GM23338 (cell line): ENCODE measurements around the gene RGPD8. TPM values are rescaled to one million over a fixed set of nuclear protein-coding genes. Genes with fewer than 3 reads are reported as not detected.

Experiments used
- ATAC-seq: fragments of 200-7000 bp; cut with Tn5 transposase; 3 replicates; pipeline ENCODE4 v1.9.1; 2020
- DNase-seq: peaks from one replicate; pipeline ENCODE4 v3.0.0-alpha.2; 2015; ENCODE audit warnings: low spot score
- H2AFZ ChIP-seq: fragments of 200-600 bp; sonication (generic); 2 replicates; pipeline ENCODE4 v1.8.0; 2016; ENCODE audit warnings: antibody characterized with exemption, mild to moderate bottlenecking, moderate library complexity
- H3F3A ChIP-seq: fragments of 200-600 bp; sonication (generic); replicated peaks from 2 replicates; pipeline ENCODE4 v1.8.0; 2017; ENCODE audit warnings: antibody characterized with exemption, mixed run types, low read depth
- H3K27ac ChIP-seq: fragments of 200-600 bp; sonication (generic); 2 replicates; pipeline ENCODE4 v1.6.1; 2016; ENCODE audit warnings: low read depth
- H3K27me3 ChIP-seq: fragments of 200-600 bp; sonication (generic); 2 replicates; pipeline ENCODE4 v1.8.0; 2016; ENCODE audit warnings: mild to moderate bottlenecking, mixed run types, moderate library complexity; ENCODE audit not compliant: insufficient read depth
- H3K36me3 ChIP-seq: fragments of 200-600 bp; sonication (generic); 2 replicates; pipeline ENCODE4 v1.8.0; 2016; ENCODE audit warnings: mild to moderate bottlenecking; ENCODE audit not compliant: insufficient read depth
- H3K4me1 ChIP-seq: fragments of 200-600 bp; sonication (generic); 2 replicates; pipeline ENCODE4 v1.8.0; 2016; ENCODE audit warnings: mild to moderate bottlenecking, moderate library complexity; ENCODE audit not compliant: insufficient read depth
- H3K4me2 ChIP-seq: fragments of 200-600 bp; sonication (generic); 2 replicates; pipeline ENCODE4 v1.7.1; 2017; ENCODE audit warnings: mixed run types
- H3K4me3 ChIP-seq: fragments of 200-600 bp; sonication (generic); 2 replicates; pipeline ENCODE4 v1.6.1; 2016; ENCODE audit warnings: mixed run types
- H3K79me2 ChIP-seq: fragments of 200-600 bp; sonication (generic); replicated peaks from 2 replicates; pipeline ENCODE4 v1.8.0; 2017; ENCODE audit warnings: mild to moderate bottlenecking; ENCODE audit not compliant: insufficient read depth
- H3K9me2 ChIP-seq: fragments of 200-600 bp; sonication (generic); 2 replicates; pipeline ENCODE4 v1.8.0; 2017; ENCODE audit not compliant: insufficient read depth
- H4K20me1 ChIP-seq: fragments of 200-600 bp; sonication (generic); replicated peaks from 2 replicates; pipeline ENCODE4 v1.8.0; 2017; ENCODE audit warnings: mild to moderate bottlenecking; ENCODE audit not compliant: insufficient read depth
- H3K27ac Mint-ChIP-seq: 2 replicates; pipeline ENCODE4 v1.8.0; 2020; ENCODE audit warnings: inconsistent platforms, mild to moderate bottlenecking, moderate library complexity, mixed read lengths
- H3K27me3 Mint-ChIP-seq: 3 replicates; pipeline ENCODE4 v1.8.0; 2022; ENCODE audit warnings: low read depth, mild to moderate bottlenecking, moderate library complexity, mixed read lengths, inconsistent platforms; ENCODE audit not compliant: insufficient read depth, poor library complexity
- H3K36me3 Mint-ChIP-seq: 3 replicates; pipeline ENCODE4 v1.8.0; 2021; ENCODE audit warnings: low read depth, mild to moderate bottlenecking, inconsistent platforms, moderate library complexity, mixed read lengths
- H3K4me1 Mint-ChIP-seq: 3 replicates; pipeline ENCODE4 v1.8.0; 2020; ENCODE audit warnings: mild to moderate bottlenecking, inconsistent platforms, mixed read lengths
- H3K4me3 Mint-ChIP-seq: 3 replicates; pipeline ENCODE4 v1.8.0; 2021; ENCODE audit warnings: moderate library complexity, mild to moderate bottlenecking, inconsistent platforms, mixed read lengths
- H3K9me3 Mint-ChIP-seq: 3 replicates; pipeline ENCODE4 v1.8.0; 2020; ENCODE audit warnings: moderate library complexity, mild to moderate bottlenecking, inconsistent platforms, mixed read lengths
- CREB1 ChIP-seq: fragments of 250-450 bp; sonication (Bioruptor Pico); IDR thresholded peaks from 2 replicates; pipeline ENCODE4 v1.5.0; 2020; ENCODE audit warnings: low read depth, mild to moderate bottlenecking, moderate library complexity
- EZH2 ChIP-seq: fragments of 200-600 bp; sonication (generic); IDR thresholded peaks from one replicate; pipeline ENCODE4 v1.8.0; 2017; ENCODE audit warnings: antibody characterized with exemption, mild to moderate bottlenecking, low read depth; ENCODE audit not compliant: unreplicated experiment
- EZH2phosphoT487 ChIP-seq: fragments of 200-600 bp; sonication (generic); IDR thresholded peaks from one replicate; pipeline ENCODE4 v1.8.1; 2018; ENCODE audit warnings: antibody characterized with exemption; ENCODE audit not compliant: unreplicated experiment
- NANOG ChIP-seq: IDR thresholded peaks from 2 replicates; pipeline ENCODE4 v1.6.1; 2016; ENCODE audit warnings: antibody characterized with exemption, borderline replicate concordance
- STAT1 ChIP-seq: IDR thresholded peaks from one replicate; pipeline ENCODE4 v1.6.1; 2016; ENCODE audit warnings: antibody characterized with exemption; ENCODE audit not compliant: unreplicated experiment
- ZNF114 ChIP-seq: fragments of 250-450 bp; sonication (Bioruptor Pico); IDR thresholded peaks from 2 replicates; pipeline ENCODE4 v1.5.0; 2020; ENCODE audit warnings: mild to moderate bottlenecking, moderate library complexity
- polyA plus RNA-seq: library from polyadenylated mRNA; unstranded; fragments of >200 nt; fragmentation: Nextera tagmentation; extraction: Ambion mirVana; gene quantifications from 2 replicates; pipeline ENCODE4 v1.2.1, GENCODE V29; 2016
- total RNA-seq: library from RNA; depleted of rRNA; stranded (reverse); fragments of >200 nt; shearing (Covaris generic); gene quantifications from 2 replicates; pipeline ENCODE4 v1.2.3, GENCODE V29; 2014
- TF ChIP-seq, protein P1 (sequence below): IDR thresholded peaks from 2 replicates; pipeline ENCODE4 v1.6.1; 2016; ENCODE audit warnings: antibody characterized with exemption
- TF ChIP-seq, protein P2 (sequence below), 2 experiments: fragments of 200-600 bp in 1 of 2; sonication (generic) in 1 of 2; conservative IDR thresholded peaks; 2 replicates each; pipeline versions ENCODE4 v1.5.1 to v1.6.1; 2016 to 2017; ENCODE audit warnings: antibody characterized with exemption in 2 of 2, low read depth in 2 of 2, mild to moderate bottlenecking in 2 of 2, moderate library complexity in 1 of 2

The RGPD8 gene
- total and polyA plus RNA-seq, 2 experiments from 2014 or later: 1.1 to 8.6 TPM

DNA sequence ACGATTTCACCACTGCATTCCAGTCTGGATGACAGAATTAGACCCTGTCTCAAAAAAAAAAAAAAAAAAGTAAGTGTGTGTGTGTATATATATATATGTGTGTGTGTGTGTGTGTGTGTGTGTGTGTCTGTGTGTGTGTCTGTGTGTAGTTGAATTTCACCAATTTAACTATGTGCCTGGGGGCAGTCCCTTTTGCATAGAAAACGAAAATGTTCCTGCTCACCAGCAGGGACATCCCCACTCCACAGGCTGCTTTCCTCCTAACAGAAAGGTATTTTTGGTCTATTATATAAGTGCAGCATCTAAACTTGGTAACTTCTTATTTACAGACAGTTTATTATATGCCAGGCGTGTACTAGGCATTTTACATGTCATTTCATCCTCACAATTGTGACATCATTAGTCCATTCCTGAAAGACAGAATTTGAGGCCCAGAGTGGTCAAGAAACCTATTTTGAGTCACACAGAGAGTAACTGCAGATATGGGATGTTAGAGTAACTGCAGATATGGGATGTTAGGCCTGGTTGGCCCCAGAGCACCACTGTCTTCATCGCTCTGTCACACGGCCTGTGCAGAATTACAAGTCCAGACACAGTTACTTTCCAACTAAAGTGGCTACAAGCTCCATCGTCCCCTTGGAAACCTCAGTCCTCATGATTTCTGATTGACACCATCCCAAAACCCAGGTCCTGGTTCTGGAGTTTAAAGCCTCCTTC lies 39.3 kb upstream of the RGPD8 start:
- no peak overlapping the region for H3K27ac Mint-ChIP-seq
- Histone ChIP-seq H3K4me1 (no peaks in the 10 kb centered on the region), H3K4me3 (no peak overlapping the region), H3K27me3 (no peaks in the 10 kb centered on the region), H3K27ac (no peak overlapping the region), H3F3A (no peaks in the 10 kb centered on the region), H3K79me2 (no peaks in the 10 kb centered on the region), H3K9me2 (no peaks in the 10 kb centered on the region), H2AFZ (no peak overlapping the region), H3K4me2 (no peak overlapping the region), H4K20me1 (no peaks in the 10 kb centered on the region), H3K36me3 (no peaks in the 10 kb centered on the region)
- TF ChIP-seq NANOG: no peak
- no peak for TF ChIP-seq CREB1 (CRISPR knock-in tag)
- TF ChIP-seq EZH2phosphoT487: no peak
- no peak for TF ChIP-seq EZH2
- TF ChIP-seq, protein P1, sequence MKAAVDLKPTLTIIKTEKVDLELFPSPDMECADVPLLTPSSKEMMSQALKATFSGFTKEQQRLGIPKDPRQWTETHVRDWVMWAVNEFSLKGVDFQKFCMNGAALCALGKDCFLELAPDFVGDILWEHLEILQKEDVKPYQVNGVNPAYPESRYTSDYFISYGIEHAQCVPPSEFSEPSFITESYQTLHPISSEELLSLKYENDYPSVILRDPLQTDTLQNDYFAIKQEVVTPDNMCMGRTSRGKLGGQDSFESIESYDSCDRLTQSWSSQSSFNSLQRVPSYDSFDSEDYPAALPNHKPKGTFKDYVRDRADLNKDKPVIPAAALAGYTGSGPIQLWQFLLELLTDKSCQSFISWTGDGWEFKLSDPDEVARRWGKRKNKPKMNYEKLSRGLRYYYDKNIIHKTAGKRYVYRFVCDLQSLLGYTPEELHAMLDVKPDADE: no peak
- TF ChIP-seq STAT1: no peak
- no peaks in the 10 kb centered on the region for H3K36me3 Mint-ChIP-seq
- ATAC-seq: no peak
- H3K27me3 Mint-ChIP-seq: peaks cover 6% of the 10 kb centered on the region
- DNase-seq: no peak
- H3K4me3 Mint-ChIP-seq: no peak overlapping the region
- no peaks in the 10 kb centered on the region for H3K4me1 Mint-ChIP-seq
- no peaks in the 10 kb centered on the region for H3K9me3 Mint-ChIP-seq

DNA sequence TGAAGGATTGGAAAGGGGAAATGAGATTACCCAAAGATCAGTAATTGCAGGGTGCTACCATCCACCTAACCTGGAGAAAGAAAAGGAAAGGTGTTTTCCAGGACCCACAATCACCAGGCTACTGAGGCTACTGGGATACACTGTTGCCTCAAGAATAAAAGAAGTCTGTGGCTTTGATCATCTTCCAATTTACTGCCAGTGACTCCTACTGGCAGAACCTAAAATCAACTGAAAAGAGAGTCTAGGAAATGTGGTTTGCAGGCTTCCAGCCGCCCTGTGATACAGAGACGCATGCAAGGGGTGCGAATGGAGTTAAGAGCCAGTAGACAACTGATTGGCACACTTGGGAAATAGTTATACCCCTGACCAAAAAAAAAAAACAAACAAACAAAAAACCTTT lies 31.9 kb upstream of the RGPD8 start:
- H3K9me2 ChIP-seq: no peaks in the 10 kb centered on the region
- H3K4me2 ChIP-seq: no peak overlapping the region
- H3K4me1 ChIP-seq: no peaks in the 10 kb centered on the region
- no peaks in the 10 kb centered on the region for H3K4me1 Mint-ChIP-seq
- no peak overlapping the region for H3K4me3 ChIP-seq
- H3K36me3 ChIP-seq: no peaks in the 10 kb centered on the region
- H3K27me3 Mint-ChIP-seq: peaks cover 1% of the 10 kb centered on the region
- no peak overlapping the region for H3K4me3 Mint-ChIP-seq
- DNase-seq: peak; percentile 62
- no peaks in the 10 kb centered on the region for H3K79me2 ChIP-seq
- H3K27ac Mint-ChIP-seq: no peak overlapping the region
- H3K27ac ChIP-seq: no peak overlapping the region
- H4K20me1 ChIP-seq: no peaks in the 10 kb centered on the region
- peak; percentile 78 for ATAC-seq
- H2AFZ ChIP-seq: no peak overlapping the region
- TF ChIP-seq, protein P2, sequence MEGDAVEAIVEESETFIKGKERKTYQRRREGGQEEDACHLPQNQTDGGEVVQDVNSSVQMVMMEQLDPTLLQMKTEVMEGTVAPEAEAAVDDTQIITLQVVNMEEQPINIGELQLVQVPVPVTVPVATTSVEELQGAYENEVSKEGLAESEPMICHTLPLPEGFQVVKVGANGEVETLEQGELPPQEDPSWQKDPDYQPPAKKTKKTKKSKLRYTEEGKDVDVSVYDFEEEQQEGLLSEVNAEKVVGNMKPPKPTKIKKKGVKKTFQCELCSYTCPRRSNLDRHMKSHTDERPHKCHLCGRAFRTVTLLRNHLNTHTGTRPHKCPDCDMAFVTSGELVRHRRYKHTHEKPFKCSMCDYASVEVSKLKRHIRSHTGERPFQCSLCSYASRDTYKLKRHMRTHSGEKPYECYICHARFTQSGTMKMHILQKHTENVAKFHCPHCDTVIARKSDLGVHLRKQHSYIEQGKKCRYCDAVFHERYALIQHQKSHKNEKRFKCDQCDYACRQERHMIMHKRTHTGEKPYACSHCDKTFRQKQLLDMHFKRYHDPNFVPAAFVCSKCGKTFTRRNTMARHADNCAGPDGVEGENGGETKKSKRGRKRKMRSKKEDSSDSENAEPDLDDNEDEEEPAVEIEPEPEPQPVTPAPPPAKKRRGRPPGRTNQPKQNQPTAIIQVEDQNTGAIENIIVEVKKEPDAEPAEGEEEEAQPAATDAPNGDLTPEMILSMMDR (conservative IDR thresholded peaks at IDR 0.05; ENCODE audit: low read depth in 2 of 2): peak; percentile 50 to 56
- TF ChIP-seq ZNF114 (CRISPR knock-in tag): no peak
- H3F3A ChIP-seq: no peaks in the 10 kb centered on the region
- no peaks in the 10 kb centered on the region for H3K27me3 ChIP-seq
- no peaks in the 10 kb centered on the region for H3K9me3 Mint-ChIP-seq
- no peaks in the 10 kb centered on the region for H3K36me3 Mint-ChIP-seq
